Spleen (tissue), 7 donors: Measurements from ENCODE around the gene RPGRIP1L.

Source experiments
- CTCF ChIP-seq, 11 experiments: fragments of 200-600 bp in 7 of 11; fragments of 450-650 bp in 4 of 11; sonication (generic) in 4 of 11; IDR thresholded peaks in 8 of 11; conservative IDR thresholded peaks in 3 of 11; 1 replicate in 7 of 11; 2 replicates in 4 of 11; pipeline versions ENCODE4 v1.4.0 to v1.8.0; 2016 to 2021; ENCODE audit warnings: antibody characterized with exemption in 11 of 11, inconsistent platforms in 4 of 11, mild to moderate bottlenecking in 1 of 11
- POLR2A ChIP-seq, 3 donors: fragments of 450-650 bp; IDR thresholded peaks; one replicate each; pipeline ENCODE4 v1.5.1; 2017; ENCODE audit warnings: antibody characterized with exemption in 3 of 3, mild to moderate bottlenecking in 1 of 3
- POLR2AphosphoS5 ChIP-seq, 3 donors: sonication (generic); formaldehyde crosslinking; IDR thresholded peaks; one replicate each; pipeline ENCODE4 v1.5.1; 2017; ENCODE audit warnings: antibody characterized with exemption in 3 of 3
- donor health status: DM: no; HTN: no; CAD: no; lungs with moderate emphysema.
- donor health status: DM: no; HTN: no; CAD: no.
- donor health status: DM: no; HTN: no; CAD: no.

- no peak for TF ChIP-seq CTCF (IDR thresholded peaks at IDR 0.05 in 8 of 11, conservative IDR thresholded peaks at IDR 0.05 in 3 of 11)
- TF ChIP-seq POLR2A (IDR thresholded peaks at IDR 0.05) = no peak
- TF ChIP-seq POLR2AphosphoS5 (IDR thresholded peaks at IDR 0.05) = no peak
These were observed 36.8 kb downstream of the RPGRIP1L start for GRCh38 chr16:53666786-53667415.
